ENCODE measurements around the gene MCM3AP.
"Not testable (repeated sequence)": the region's sequence is repeated elsewhere in the genome, so short reads cannot be mapped to it uniquely, and the experiment has no call there.

The MCM3AP gene

GRCh38 chr21:46319186-46319585 lies 33.8 kb upstream of the MCM3AP start:
- no peak for TF ChIP-seq CTCF (IDR thresholded peaks at IDR 0.05; ENCODE audit: low read depth, low read length)
- no peak overlapping the region for H3K4me3 ChIP-seq (ENCODE audit: low read depth, low read length)

GRCh38 chr21:46318464-46318845 lies 33.0 kb upstream of the MCM3AP start:
- H3K4me3 ChIP-seq (ENCODE audit: low read depth, low read length): no peak overlapping the region
- no peak for TF ChIP-seq CTCF (IDR thresholded peaks at IDR 0.05; ENCODE audit: low read depth, low read length)

- H3K4me3 ChIP-seq (ENCODE audit: low read depth, low read length): no peak overlapping the region
These were observed 32.5 kb upstream of the MCM3AP start for GRCh38 chr21:46317710-46318463.

GRCh38 chr21:46316708-46317324 lies 31.4 kb upstream of the MCM3AP start:
- H3K4me3 ChIP-seq (ENCODE audit: low read depth, low read length): no peak overlapping the region
- TF ChIP-seq CTCF (IDR thresholded peaks at IDR 0.05; ENCODE audit: low read depth, low read length): no peak

More at GRCh38 chr21:46317710-46318463, 32.5 kb upstream of the MCM3AP start:
- TF ChIP-seq CTCF (IDR thresholded peaks at IDR 0.05; ENCODE audit: low read depth, low read length): no peak

- H3K4me3 ChIP-seq (ENCODE audit: low read depth, low read length): no peak overlapping the region
- no peak for TF ChIP-seq CTCF (IDR thresholded peaks at IDR 0.05; ENCODE audit: low read depth, low read length)
These were observed 29.1 kb upstream of the MCM3AP start for GRCh38 chr21:46314441-46315020.

- no peak for TF ChIP-seq CTCF (IDR thresholded peaks at IDR 0.05; ENCODE audit: low read depth, low read length)
- no peak overlapping the region for H3K4me3 ChIP-seq (ENCODE audit: low read depth, low read length)
These were observed 27.5 kb upstream of the MCM3AP start for GRCh38 chr21:46312949-46313348.

GRCh38 chr21:46311568-46311967 lies 26.2 kb upstream of the MCM3AP start:
- TF ChIP-seq CTCF (IDR thresholded peaks at IDR 0.05; ENCODE audit: low read depth, low read length): no peak
- no peak overlapping the region for H3K4me3 ChIP-seq (ENCODE audit: low read depth, low read length)

GRCh38 chr21:46310260-46310659 lies 24.8 kb upstream of the MCM3AP start:
- H3K4me3 ChIP-seq (ENCODE audit: low read depth, low read length): not testable (repeated sequence)
